Spinal cord (tissue), 10 donors: ENCODE measurements around the gene CTDSPL. TPM values are rescaled to one million over a fixed set of nuclear protein-coding genes. Genes with fewer than 3 reads are reported as not detected.

Source experiments
- DNase-seq, 6 donors: peaks; one replicate each; pipeline versions ENCODE4 v3.0.0 to v3.0.0-alpha.2; 2013 to 2015; ENCODE audit warnings: low spot score in 6 of 6, low read depth in 4 of 6
- H3K27ac ChIP-seq: one replicate; pipeline ENCODE4 v1.5.1; 2013; ENCODE audit warnings: low read depth, low read length, control low read depth
- H3K27me3 ChIP-seq: one replicate; pipeline ENCODE4 v1.6.1; 2013; ENCODE audit warnings: low read length; ENCODE audit not compliant: control insufficient read depth, insufficient read depth
- H3K36me3 ChIP-seq: one replicate; pipeline ENCODE4 v1.6.1; 2013; ENCODE audit warnings: low read length; ENCODE audit not compliant: control insufficient read depth, insufficient read depth
- H3K4me1 ChIP-seq: one replicate; pipeline ENCODE4 v1.6.1; 2013; ENCODE audit warnings: low read length; ENCODE audit not compliant: control insufficient read depth, insufficient read depth
- H3K4me3 ChIP-seq: one replicate; pipeline ENCODE4 v1.5.1; 2013; ENCODE audit warnings: low read depth, low read length, control low read depth
- H3K9me3 ChIP-seq: one replicate; pipeline ENCODE4 v1.6.1; 2013; ENCODE audit warnings: low read length; ENCODE audit not compliant: control insufficient read depth, insufficient read depth
- WGBS: methylation state at CpG from one replicate; pipeline ENCODE4 v1.1.5; 2013; ENCODE audit warnings: missing lambda C conversion rate; ENCODE audit not compliant: insufficient coverage; 5-methylcytosine and 5-hydroxymethylcytosine counted together
- polyA plus RNA-seq, 2 donors: library from polyadenylated mRNA; unstranded; fragments of 120-200 nt; gene quantifications; one replicate each; pipeline ENCODE4 v1.2.1, GENCODE V29; 2013; ENCODE audit not compliant: insufficient read length in 2 of 2
- total RNA-seq, 2 donors: library from RNA; depleted of rRNA in 1 of 2; stranded (reverse); fragments of 120-200 nt in 1 of 2; fragments of >200 nt in 1 of 2; gene quantifications; one replicate each; pipeline versions ENCODE4 v1.2.3 to v1.2.4, GENCODE V29; 2013 to 2014
- donor health status: healthy.

CTDSPL gene
- total and polyA plus RNA-seq, 4 donors = 19.7 to 45.5 (median 30.6) TPM

DNA sequence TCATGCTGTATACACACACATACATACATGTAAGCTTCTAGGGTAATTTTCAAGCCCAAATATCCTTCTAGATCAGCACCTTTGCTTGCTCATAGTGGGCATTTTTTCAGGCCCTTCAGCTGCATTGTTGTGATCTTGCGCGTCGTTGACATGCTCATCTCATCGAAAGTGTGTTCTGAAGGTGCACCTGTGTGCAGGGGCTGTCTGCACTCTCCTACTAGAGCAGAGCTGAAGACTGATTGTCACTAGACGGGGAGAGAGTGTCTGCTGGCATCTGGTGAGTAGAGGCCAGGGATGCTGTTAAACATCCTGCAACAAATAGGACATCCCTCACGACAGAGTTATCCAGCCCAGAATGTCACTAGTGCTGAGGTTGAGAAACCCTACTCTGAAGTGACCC, 93.2 kb downstream of the CTDSPL start:
- Histone ChIP-seq H3K27me3 (no peaks in the 10 kb centered on the region), H3K27ac (no peak overlapping the region), H3K36me3 (peaks cover 2% of the 10 kb centered on the region), H3K4me1 (peaks cover 14% of the 10 kb centered on the region), H3K4me3 (no peak overlapping the region), H3K9me3 (no peaks in the 10 kb centered on the region)
- 92% methylated on average over 5 of the region's 6 CpGs for WGBS
- DNase-seq = no peak

DNA sequence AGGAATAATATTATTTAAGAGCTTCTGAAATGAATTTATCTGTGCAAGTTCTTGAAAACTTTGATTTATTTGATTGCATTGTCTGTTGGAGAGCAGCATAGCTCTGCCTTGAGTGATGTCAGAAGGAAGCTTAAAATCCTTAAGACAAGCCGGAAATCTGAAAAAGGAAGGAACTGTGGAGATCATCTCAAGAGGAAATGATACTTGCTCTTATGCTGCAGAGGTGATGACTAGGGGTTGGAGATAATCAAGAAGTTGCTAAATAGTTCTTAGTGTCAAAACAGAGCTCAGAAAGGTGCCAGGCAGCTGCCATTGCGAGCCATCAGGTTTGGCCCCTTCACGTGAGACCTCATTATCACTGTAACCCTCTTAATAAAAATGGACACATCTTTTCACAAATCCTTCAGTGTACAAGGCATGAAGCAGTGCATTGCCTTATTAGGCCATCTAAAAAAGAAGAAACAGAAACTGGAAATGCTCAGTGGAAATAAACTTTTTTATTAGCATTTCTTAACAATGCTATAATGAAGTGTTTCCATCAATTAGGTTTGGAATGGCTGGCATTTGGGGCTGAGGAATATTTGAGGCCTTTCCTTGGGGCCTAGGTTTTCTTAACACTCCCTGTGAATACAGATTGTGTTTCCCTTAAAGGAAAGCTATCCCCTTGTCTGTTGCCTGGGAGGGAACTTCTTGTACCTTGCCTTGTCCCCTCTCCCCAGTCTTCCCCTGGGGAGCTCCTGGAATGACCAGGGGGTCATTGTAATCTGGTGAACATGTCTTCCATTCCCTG, 94.4 kb downstream of the CTDSPL start:
- 100% methylated on average over 1 of the region's 3 CpGs for WGBS
- Histone ChIP-seq H3K36me3 (peaks cover 2% of the 10 kb centered on the region), H3K4me1 (peaks cover 11% of the 10 kb centered on the region), H3K27ac (peak overlapping the region; percentile 42), H3K9me3 (no peaks in the 10 kb centered on the region), H3K27me3 (no peaks in the 10 kb centered on the region), H3K4me3 (no peak overlapping the region)
- DNase-seq = no peak

DNA sequence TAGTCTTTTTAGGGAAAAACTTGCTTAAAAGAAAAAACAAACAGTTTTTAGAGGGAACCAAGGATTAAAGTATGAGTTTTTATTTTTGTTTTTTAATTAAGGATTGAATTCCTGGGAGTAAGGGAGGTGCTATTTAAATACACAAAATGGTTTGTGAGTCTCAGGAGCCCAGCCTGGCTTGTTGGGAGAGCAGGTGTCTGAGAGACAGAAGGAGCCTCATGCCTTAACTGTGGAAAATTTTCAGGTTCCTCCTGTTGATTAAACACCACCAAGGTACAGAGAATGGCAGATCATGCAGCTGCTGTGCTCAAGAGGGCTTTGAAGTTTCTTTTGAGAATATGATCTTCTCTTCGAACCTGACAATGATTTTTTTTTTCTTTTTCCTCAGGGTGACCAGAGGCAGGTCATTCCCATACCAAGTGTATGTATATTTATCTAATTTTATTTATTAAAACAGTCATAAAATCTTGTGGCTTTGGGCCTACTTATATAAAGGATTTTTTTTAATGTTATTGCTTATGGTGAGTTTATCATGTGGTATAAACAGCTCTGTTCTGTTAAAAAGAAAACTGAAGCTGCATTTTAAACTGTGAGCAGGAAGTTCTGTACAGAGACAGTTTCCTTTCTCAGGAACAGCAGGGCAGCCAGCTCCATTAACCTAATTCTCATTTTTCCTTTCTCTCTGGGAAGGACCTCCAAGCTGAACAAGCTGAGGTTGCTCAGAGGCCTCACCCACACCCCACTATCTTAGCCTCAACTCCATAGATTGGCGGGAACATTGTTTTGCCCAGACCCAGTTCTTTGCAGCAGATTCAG, 95.3 kb downstream of the CTDSPL start:
- DNase-seq = no peak
- WGBS = 79% methylated on average over 1 of the region's 2 CpGs
- peaks cover 2% of the 10 kb centered on the region for H3K36me3 ChIP-seq
- H3K27ac ChIP-seq = peak overlapping the region; percentile 42
- H3K9me3 ChIP-seq = no peaks in the 10 kb centered on the region
- peaks cover 17% of the 10 kb centered on the region for H3K4me1 ChIP-seq
- no peaks in the 10 kb centered on the region for H3K27me3 ChIP-seq
- H3K4me3 ChIP-seq = no peak overlapping the region

- no peak for DNase-seq
- Histone ChIP-seq H3K4me3 (no peak overlapping the region), H3K4me1 (peaks cover 17% of the 10 kb centered on the region), H3K9me3 (no peaks in the 10 kb centered on the region), H3K36me3 (peaks cover 2% of the 10 kb centered on the region), H3K27me3 (no peaks in the 10 kb centered on the region), H3K27ac (peak overlapping the region; percentile 40)
- 69% methylated on average over 6 of the region's 7 CpGs for WGBS
These were observed 95.9 kb downstream of the CTDSPL start for GRCh38 chr3:37957539-37957936.

DNA sequence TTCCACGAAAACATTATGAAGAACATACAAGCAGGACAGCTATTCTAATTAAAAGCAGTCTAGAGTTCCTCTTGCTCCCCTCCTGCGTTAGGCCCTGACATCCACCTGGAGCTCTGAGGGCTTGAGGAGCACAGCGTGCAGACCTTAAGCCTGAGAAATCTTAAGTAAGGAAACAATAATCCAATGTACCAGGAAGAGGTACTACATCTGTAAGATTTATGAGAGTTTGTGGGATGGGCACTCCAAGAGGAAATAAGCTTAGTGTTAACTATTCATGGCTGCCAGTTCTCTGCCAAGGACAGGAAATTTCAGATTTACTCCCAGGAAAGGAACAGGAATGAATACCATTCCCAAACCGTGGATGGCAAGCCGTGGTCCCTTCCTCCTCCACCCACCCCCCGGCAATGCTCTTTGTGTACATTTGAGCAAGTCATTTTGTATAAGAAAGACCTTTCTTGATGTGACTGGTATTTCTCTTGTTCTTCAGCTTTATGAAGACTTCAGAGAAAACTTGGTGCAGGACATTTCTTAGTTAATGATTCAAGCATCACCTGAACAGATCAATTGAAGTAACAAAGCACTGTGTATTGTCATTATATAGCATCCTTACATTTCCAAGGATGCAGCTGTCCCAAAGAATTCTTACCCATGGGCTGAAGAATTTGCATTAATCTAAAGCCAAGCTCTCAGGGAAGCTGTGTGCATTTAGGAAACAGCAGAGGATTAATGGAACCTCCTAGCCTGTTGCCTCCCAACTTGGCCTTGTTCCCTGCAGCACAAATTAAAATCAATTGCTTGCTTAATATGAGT, 100.1 kb downstream of the CTDSPL start:
- H3K27ac ChIP-seq = peak overlapping the region; percentile 47

DNA sequence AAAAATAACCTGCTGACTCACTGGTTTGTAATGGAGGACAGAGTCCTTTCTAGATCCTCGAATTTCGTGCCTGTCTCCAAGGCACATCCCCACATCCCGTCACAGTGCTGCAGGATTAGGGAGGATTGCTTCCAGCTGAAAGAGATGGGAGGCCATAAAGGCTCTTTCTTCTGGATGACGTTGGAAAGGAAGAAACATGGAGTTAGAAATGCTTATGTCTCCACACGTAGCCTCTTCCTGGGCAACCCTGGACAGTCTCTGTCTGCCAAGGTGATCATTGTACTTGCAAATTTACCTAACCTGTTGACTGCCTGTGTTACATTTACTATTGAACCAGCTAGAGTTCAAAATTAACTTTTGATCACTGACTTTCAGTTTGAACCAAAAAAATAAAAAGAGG, 101.3 kb downstream of the CTDSPL start:
- H3K27ac ChIP-seq = no peak overlapping the region
- DNase-seq = no peak
- H3K4me1 ChIP-seq = peaks cover 12% of the 10 kb centered on the region
- 42% methylated on average over 2 of the region's 5 CpGs for WGBS
- no peak overlapping the region for H3K4me3 ChIP-seq
- H3K36me3 ChIP-seq = no peaks in the 10 kb centered on the region
- H3K27me3 ChIP-seq = no peaks in the 10 kb centered on the region
- H3K9me3 ChIP-seq = no peaks in the 10 kb centered on the region

More for the DNA sequence above, 100.1 kb downstream of the CTDSPL start:
- peaks cover 12% of the 10 kb centered on the region for H3K4me1 ChIP-seq
- H3K27me3 ChIP-seq = no peaks in the 10 kb centered on the region
- no peak overlapping the region for H3K4me3 ChIP-seq
- 56% methylated on average over 2 of the region's 6 CpGs for WGBS
- no peak for DNase-seq
- H3K9me3 ChIP-seq = no peaks in the 10 kb centered on the region
- H3K36me3 ChIP-seq = peaks cover 2% of the 10 kb centered on the region

GRCh38 chr3:37963635-37964034, 102.0 kb downstream of the CTDSPL start:
- Histone ChIP-seq H3K9me3 (no peaks in the 10 kb centered on the region), H3K4me1 (peaks cover 13% of the 10 kb centered on the region), H3K27me3 (no peaks in the 10 kb centered on the region), H3K36me3 (no peaks in the 10 kb centered on the region), H3K4me3 (no peak overlapping the region), H3K27ac (no peak overlapping the region)
- no CpG with 5 or more reads among the region's 3 CpGs for WGBS
- DNase-seq = no peak

DNA sequence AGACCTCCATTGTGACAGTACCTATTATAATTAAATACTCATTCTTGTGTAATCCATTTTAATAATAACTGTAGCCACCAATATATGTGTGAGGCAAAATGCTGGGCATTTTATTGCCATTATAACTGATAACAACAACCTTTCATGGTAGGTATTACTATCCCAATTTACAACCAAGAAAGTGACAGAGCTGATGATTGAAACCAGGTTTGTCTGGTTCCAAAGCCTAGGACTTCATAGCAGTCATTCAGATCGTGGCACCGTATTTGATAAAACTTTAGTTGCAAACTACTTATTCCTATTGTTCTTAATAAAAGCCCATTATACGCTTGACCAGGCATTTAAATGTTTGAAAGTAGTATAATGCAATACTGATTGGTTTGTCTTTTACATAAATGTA, 102.5 kb downstream of the CTDSPL start:
- Histone ChIP-seq H3K9me3 (no peaks in the 10 kb centered on the region), H3K4me3 (no peak overlapping the region), H3K27ac (no peak overlapping the region), H3K36me3 (peaks cover 1% of the 10 kb centered on the region), H3K4me1 (peaks cover 18% of the 10 kb centered on the region), H3K27me3 (no peaks in the 10 kb centered on the region)
- DNase-seq = no peak
- WGBS = no CpG with 5 or more reads among the region's 3 CpGs

DNA sequence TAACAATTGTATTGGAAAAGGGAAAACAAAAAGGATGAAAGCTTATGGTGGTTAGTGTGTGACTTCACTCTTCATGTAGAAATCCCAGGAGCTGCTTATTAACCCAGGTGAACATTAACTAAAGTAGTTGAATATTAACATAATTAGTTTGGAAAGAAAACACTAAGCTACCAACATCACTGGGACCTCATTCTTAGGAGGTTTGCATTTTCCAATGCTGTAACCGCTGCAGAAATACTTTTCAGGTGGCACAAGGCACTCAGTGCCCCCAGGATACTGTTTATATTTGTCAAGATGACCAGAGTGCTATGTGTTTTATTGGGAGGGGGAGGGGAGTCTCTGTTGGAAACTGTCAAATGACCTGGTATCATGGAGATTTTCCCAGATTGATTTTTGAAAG, 103.0 kb downstream of the CTDSPL start:
- no peak for DNase-seq
- no peaks in the 10 kb centered on the region for H3K27me3 ChIP-seq
- H3K4me3 ChIP-seq = no peak overlapping the region
- no peaks in the 10 kb centered on the region for H3K9me3 ChIP-seq
- WGBS = 57% methylated on average over 1 of the region's 1 CpG
- peaks cover 7% of the 10 kb centered on the region for H3K36me3 ChIP-seq
- peaks cover 24% of the 10 kb centered on the region for H3K4me1 ChIP-seq
- no peak overlapping the region for H3K27ac ChIP-seq
